ENCODE data around the gene CD8B. TPM values are rescaled to one million over a fixed set of nuclear protein-coding genes. Genes with fewer than 3 reads are reported as not detected.
"Not testable (repeated sequence)": the region's sequence is repeated elsewhere in the genome, so short reads cannot be mapped to it uniquely, and the experiment has no call there.

CD8B gene
- total and polyA plus RNA-seq, 2 of the 13 experiments (the other 11 are each of a cell fraction or from before 2014, with no cell fraction given), result 0.04 TPM; not detected in 1

DNA sequence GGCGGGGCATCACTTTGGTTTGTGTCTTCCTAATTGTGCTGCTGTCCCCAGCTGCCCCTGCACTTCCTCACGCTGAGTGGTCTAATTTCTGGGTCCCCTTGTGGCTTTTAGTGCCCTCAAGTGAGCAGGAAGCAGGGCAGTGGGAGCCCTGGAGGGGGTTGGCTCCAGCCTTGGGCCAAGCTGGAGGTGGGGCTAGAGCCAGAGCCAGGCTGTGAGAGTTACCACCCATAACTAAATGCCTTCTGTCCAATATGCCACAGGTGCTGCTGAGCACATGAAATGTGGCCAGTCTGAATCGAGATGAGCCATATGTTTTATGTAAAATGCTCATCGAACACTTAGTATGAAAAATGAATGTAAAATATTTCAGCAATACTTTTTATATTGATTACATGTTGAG lies 5.2 kb downstream of the CD8B start:
- Histone ChIP-seq H3K4me2 (ENCODE audit: low read depth, low read length) (peak overlapping the region; percentile 47), H3K4me1 (ENCODE audit: insufficient read depth, low read length) (peaks cover 31% of the 10 kb centered on the region)
- H3K36me3 ChIP-seq (replicated peaks in 1 of 2; ENCODE audit: control insufficient read depth in 1 of 2, insufficient read depth in 2 of 2, low read length in 2 of 2); CTCF ChIA-PET (ENCODE audit: low intra/inter-chr PET ratio, low total read pairs); H3K27me3 ChIP-seq (ENCODE audit: control insufficient read depth in 1 of 2, insufficient read depth in 2 of 2, low read length in 2 of 2); H2AFZ ChIP-seq (ENCODE audit: low read length); intact Hi-C loops (cut with micrococcal nuclease; ENCODE audit: unreplicated experiment); ATAC-seq; H3K27ac ChIP-seq (ENCODE audit: extremely low read length, insufficient read depth, low read length); POLR2A ChIA-PET; H3K9me3 ChIP-seq (ENCODE audit: low read length); H3K9ac ChIP-seq (ENCODE audit: insufficient read depth, low read depth, low read length); H3K79me2 ChIP-seq (ENCODE audit: insufficient read depth, low read length); DNase-seq (ENCODE audit: low spot score); H4K20me1 ChIP-seq (ENCODE audit: insufficient read depth, low read length); BruUV-seq (replicated peaks); in situ Hi-C loops (cut with HindIII; ENCODE audit: extremely low pct_ligation_motif_present, low pct_unique_long_range_greater_than_20kb); FAIRE-seq; H3K4me3 ChIP-seq (replicated peaks in 1 of 3; ENCODE audit: insufficient read depth in 1 of 3, low read depth in 2 of 3, low read length in 3 of 3): not testable (repeated sequence)
- WGBS (ENCODE audit: low lambda C conversion rate), result 56% methylated on average over 3 of the region's 4 CpGs

GRCh38 chr2:86855981-86856380 lies 5.7 kb downstream of the CD8B start:
- H4K20me1 ChIP-seq (ENCODE audit: insufficient read depth, low read length); CTCF ChIA-PET (ENCODE audit: low intra/inter-chr PET ratio, low total read pairs); H3K27me3 ChIP-seq (ENCODE audit: control insufficient read depth in 1 of 2, insufficient read depth in 2 of 2, low read length in 2 of 2); H3K9me3 ChIP-seq (ENCODE audit: low read length); H3K27ac ChIP-seq (ENCODE audit: extremely low read length, insufficient read depth, low read length); in situ Hi-C loops (cut with HindIII; ENCODE audit: extremely low pct_ligation_motif_present, low pct_unique_long_range_greater_than_20kb); H2AFZ ChIP-seq (ENCODE audit: low read length); H3K36me3 ChIP-seq (replicated peaks in 1 of 2; ENCODE audit: control insufficient read depth in 1 of 2, insufficient read depth in 2 of 2, low read length in 2 of 2); H3K4me3 ChIP-seq (replicated peaks in 1 of 3; ENCODE audit: insufficient read depth in 1 of 3, low read depth in 2 of 3, low read length in 3 of 3); H3K79me2 ChIP-seq (ENCODE audit: insufficient read depth, low read length); BruUV-seq (replicated peaks); POLR2A ChIA-PET; H3K9ac ChIP-seq (ENCODE audit: insufficient read depth, low read depth, low read length); intact Hi-C loops (cut with micrococcal nuclease; ENCODE audit: unreplicated experiment): not testable (repeated sequence)
- ATAC-seq, result peak; percentile 34
- TF ChIP-seq TEAD3 (CRISPR knock-in tag; optimal IDR thresholded peaks at IDR 0.05; ENCODE audit: borderline replicate concordance), result peak; percentile 43
- peak; percentile 69 for TF ChIP-seq ELF1 (CRISPR knock-in tag; IDR thresholded peaks at IDR 0.05)
- peak; percentile 54; the same call in 1 of the 2 replicates for TF ChIP-seq ELF3 (CRISPR knock-in tag; IDR thresholded peaks at IDR 0.05)
- peaks cover 31% of the 10 kb centered on the region for H3K4me1 ChIP-seq (ENCODE audit: insufficient read depth, low read length)
- WGBS (ENCODE audit: low lambda C conversion rate), result 22% methylated on average over 6 of the region's 6 CpGs
- H3K4me2 ChIP-seq (ENCODE audit: low read depth, low read length), result peak overlapping the region; percentile 47
- FAIRE-seq, result peak; percentile 61
- DNase-seq (ENCODE audit: low spot score), result peak; percentile 67

DNA sequence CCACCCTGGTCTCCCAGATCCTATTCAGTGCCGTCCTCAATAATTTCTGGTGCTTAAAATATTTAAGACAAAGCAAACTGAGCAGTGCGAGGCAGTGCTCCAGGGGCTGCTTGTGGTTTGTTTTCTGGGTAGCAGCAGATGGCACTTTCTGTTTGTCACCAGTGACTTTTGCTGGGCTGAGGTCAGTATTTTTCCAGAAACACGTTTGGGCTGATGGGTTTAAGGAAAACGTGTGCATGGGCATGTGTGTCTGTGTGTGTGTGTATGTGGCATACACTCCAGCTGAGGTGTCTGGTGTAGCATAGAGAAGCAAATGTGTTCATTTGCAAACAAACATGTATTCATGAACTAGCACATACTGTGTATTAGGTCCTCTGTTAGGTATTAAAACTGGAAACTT lies 10.1 kb downstream of the CD8B start:
- H3K27ac ChIP-seq (ENCODE audit: extremely low read length, insufficient read depth, low read length); CTCF ChIA-PET (ENCODE audit: low intra/inter-chr PET ratio, low total read pairs); POLR2A ChIA-PET; BruUV-seq (replicated peaks); H3K36me3 ChIP-seq (replicated peaks in 1 of 2; ENCODE audit: control insufficient read depth in 1 of 2, insufficient read depth in 2 of 2, low read length in 2 of 2); H3K79me2 ChIP-seq (ENCODE audit: insufficient read depth, low read length); H3K27me3 ChIP-seq (ENCODE audit: control insufficient read depth in 1 of 2, insufficient read depth in 2 of 2, low read length in 2 of 2); H3K4me2 ChIP-seq (ENCODE audit: low read depth, low read length); DNase-seq (ENCODE audit: low spot score); ATAC-seq; intact Hi-C loops (cut with micrococcal nuclease; ENCODE audit: unreplicated experiment); FAIRE-seq; in situ Hi-C loops (cut with HindIII; ENCODE audit: extremely low pct_ligation_motif_present, low pct_unique_long_range_greater_than_20kb); H3K9me3 ChIP-seq (ENCODE audit: low read length); H2AFZ ChIP-seq (ENCODE audit: low read length); H3K9ac ChIP-seq (ENCODE audit: insufficient read depth, low read depth, low read length); H4K20me1 ChIP-seq (ENCODE audit: insufficient read depth, low read length); H3K4me3 ChIP-seq (replicated peaks in 1 of 3; ENCODE audit: insufficient read depth in 1 of 3, low read depth in 2 of 3, low read length in 3 of 3): not testable (repeated sequence)
- WGBS (ENCODE audit: low lambda C conversion rate), result 28% methylated on average over 4 of the region's 4 CpGs
- peaks cover 15% of the 10 kb centered on the region for H3K4me1 ChIP-seq (ENCODE audit: insufficient read depth, low read length)

DNA sequence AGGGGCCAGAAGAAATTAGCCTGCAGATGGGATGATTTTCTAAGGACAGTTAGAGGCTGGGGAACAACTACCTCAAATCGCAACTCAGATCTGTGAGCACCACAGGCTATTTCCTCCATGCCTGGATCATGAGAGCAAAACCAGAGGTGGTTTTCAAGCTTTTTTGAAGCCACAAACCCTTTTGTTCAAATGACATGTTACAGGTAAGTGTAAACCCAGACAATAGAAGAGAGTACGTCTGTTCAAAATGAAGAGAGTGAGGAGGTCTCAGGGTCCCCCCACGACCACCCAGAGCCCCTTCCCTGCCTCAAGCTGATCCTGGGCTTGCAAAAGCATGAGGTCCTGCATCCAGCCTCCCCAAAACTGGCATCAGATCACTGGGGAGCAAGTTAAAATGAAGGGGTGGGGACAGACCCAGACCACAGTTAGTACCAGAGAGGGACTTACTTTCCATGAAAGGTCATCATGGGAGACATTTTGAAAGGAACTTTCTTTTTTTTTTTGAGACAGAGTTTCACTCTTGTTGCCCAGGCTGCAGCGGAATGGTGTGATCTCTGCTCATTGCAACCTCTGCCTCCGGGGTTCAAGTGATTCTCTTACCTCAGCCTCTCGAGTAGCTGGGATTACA lies 19.0 kb downstream of the CD8B start:
- H3K27me3 ChIP-seq (ENCODE audit: control insufficient read depth in 1 of 2, insufficient read depth in 2 of 2, low read length in 2 of 2); H3K4me2 ChIP-seq (ENCODE audit: low read depth, low read length); intact Hi-C loops (cut with micrococcal nuclease; ENCODE audit: unreplicated experiment); in situ Hi-C loops (cut with HindIII; ENCODE audit: extremely low pct_ligation_motif_present, low pct_unique_long_range_greater_than_20kb); BruUV-seq (replicated peaks); H3K79me2 ChIP-seq (ENCODE audit: insufficient read depth, low read length); H2AFZ ChIP-seq (ENCODE audit: low read length); H3K4me3 ChIP-seq (replicated peaks in 1 of 3; ENCODE audit: insufficient read depth in 1 of 3, low read depth in 2 of 3, low read length in 3 of 3); H3K27ac ChIP-seq (ENCODE audit: extremely low read length, insufficient read depth, low read length); DNase-seq (ENCODE audit: low spot score); FAIRE-seq; H3K36me3 ChIP-seq (replicated peaks in 1 of 2; ENCODE audit: control insufficient read depth in 1 of 2, insufficient read depth in 2 of 2, low read length in 2 of 2); CTCF ChIA-PET (ENCODE audit: low intra/inter-chr PET ratio, low total read pairs); POLR2A ChIA-PET; H3K9me3 ChIP-seq (ENCODE audit: low read length); ATAC-seq; H3K9ac ChIP-seq (ENCODE audit: insufficient read depth, low read depth, low read length); H4K20me1 ChIP-seq (ENCODE audit: insufficient read depth, low read length): not testable (repeated sequence)
- H3K4me1 ChIP-seq (ENCODE audit: insufficient read depth, low read length), result peaks cover 23% of the 10 kb centered on the region; the same call in 1 of the 2 replicates
- WGBS (ENCODE audit: low lambda C conversion rate), result 43% methylated on average over 6 of the region's 6 CpGs
